Endodermal cell (in vitro differentiated cells): ENCODE results near the gene ROR2. TPM values are rescaled to one million over a fixed set of nuclear protein-coding genes. Genes with fewer than 3 reads are reported as not detected.
A peak's percentile ranks its signal among the peaks of the same experiment; 100 is the strongest.

Experiments
- DNase-seq: peaks from one replicate; pipeline ENCODE4 v3.0.0-alpha.2; 2017
- H3K27ac ChIP-seq: 2 replicates; pipeline ENCODE4 v1.5.1; 2013; ENCODE audit warnings: mild to moderate bottlenecking, low read depth, low read length, moderate library complexity
- H3K27me3 ChIP-seq: 2 replicates; pipeline ENCODE4 v1.6.1; 2013; ENCODE audit warnings: mild to moderate bottlenecking, low read length, moderate library complexity; ENCODE audit not compliant: insufficient read depth, control insufficient read depth, poor library complexity, severe bottlenecking
- H3K36me3 ChIP-seq: 2 replicates; pipeline ENCODE4 v1.7.0; 2013; ENCODE audit warnings: mild to moderate bottlenecking, low read length, moderate library complexity; ENCODE audit not compliant: control insufficient read depth, insufficient read depth
- H3K4me1 ChIP-seq: one replicate; pipeline ENCODE4 v1.7.0; 2013; ENCODE audit warnings: low read length; ENCODE audit not compliant: control insufficient read depth, insufficient read depth
- H3K4me3 ChIP-seq: 2 replicates; pipeline ENCODE4 v1.5.1; 2013; ENCODE audit warnings: mild to moderate bottlenecking, low read length, moderate library complexity
- H3K9ac ChIP-seq: 2 replicates; pipeline ENCODE4 v1.6.1; 2013; ENCODE audit warnings: mild to moderate bottlenecking, low read length, moderate library complexity; ENCODE audit not compliant: poor library complexity, severe bottlenecking; ENCODE audit errors: extremely low read depth
- H3K9me3 ChIP-seq: 2 replicates; pipeline ENCODE4 v1.6.1; 2013; ENCODE audit warnings: mild to moderate bottlenecking, low read length, moderate library complexity; ENCODE audit not compliant: control insufficient read depth
- H3K27ac Mint-ChIP-seq: 2 replicates; pipeline ENCODE4 v1.8.0; 2020; ENCODE audit warnings: mixed read lengths
- H3K27me3 Mint-ChIP-seq: 2 replicates; pipeline ENCODE4 v1.8.0; 2021; ENCODE audit warnings: mild to moderate bottlenecking, mixed read lengths; ENCODE audit not compliant: insufficient read depth
- H3K36me3 Mint-ChIP-seq: 2 replicates; pipeline ENCODE4 v1.8.0; 2020; ENCODE audit warnings: low read depth, mixed read lengths
- H3K4me1 Mint-ChIP-seq: 2 replicates; pipeline ENCODE4 v1.8.0; 2020; ENCODE audit warnings: mixed read lengths
- H3K4me3 Mint-ChIP-seq: 2 replicates; pipeline ENCODE4 v1.8.0; 2020; ENCODE audit warnings: mild to moderate bottlenecking, moderate library complexity, mixed read lengths
- H3K9me3 Mint-ChIP-seq: 2 replicates; pipeline ENCODE4 v1.8.0; 2020; ENCODE audit warnings: mild to moderate bottlenecking, mixed read lengths
- CTCF ChIP-seq: fragments of 200-600 bp; sonication (generic); conservative IDR thresholded peaks from 2 replicates; pipeline ENCODE4 v1.5.0; 2021; ENCODE audit warnings: antibody characterized with exemption, mild to moderate bottlenecking
- WGBS, 2 experiments: methylation state at CpG; one replicate each; pipeline versions ENCODE4 v1.1.5 to v1.1.7; 2013; ENCODE audit warnings: missing lambda C conversion rate in 2 of 2, mixed read lengths in 1 of 2; ENCODE audit not compliant: insufficient coverage in 1 of 2, insufficient read length in 1 of 2; 5-methylcytosine and 5-hydroxymethylcytosine counted together
- total RNA-seq, 2 donors: library from RNA; stranded (reverse); fragmentation: NEBNext Ultra II Directional in 1 of 2; extraction: Animal tissue kit (Norgen Biotek cat#: 25700) in 1 of 2; gene quantifications; 2 replicates in 1 of 2; 3 replicates in 1 of 2; pipeline ENCODE4 v1.2.1, GENCODE V29; 2021

ROR2 gene
- total RNA-seq, 2 donors from 2014 or later, result 104 to 160 TPM

- DNase-seq, result peak; percentile 81
- Histone ChIP-seq H3K4me3 (peak overlapping the region; percentile 48), H3K27me3 (no peaks in the 10 kb centered on the region), H3K9ac (peak overlapping the region; percentile 58), H3K27ac (peak overlapping the region; percentile 88), H3K9me3 (no peaks in the 10 kb centered on the region), H3K4me1 (peaks cover 62% of the 10 kb centered on the region), H3K36me3 (peaks cover 65% of the 10 kb centered on the region)
- Mint-ChIP-seq H3K9me3 (no peaks in the 10 kb centered on the region), H3K27ac (peak overlapping the region; percentile 95), H3K36me3 (peaks cover 34% of the 10 kb centered on the region), H3K27me3 (peaks cover 4% of the 10 kb centered on the region), H3K4me3 (peak overlapping the region; percentile 37), H3K4me1 (peaks cover 80% of the 10 kb centered on the region)
- 25 to 36% methylated on average over 5 to 12 of the region's 12 CpGs for WGBS, 2 experiments
- TF ChIP-seq CTCF, result no peak
Observed at GRCh38 chr9:91884696-91885687, 65.0 kb downstream of the ROR2 start.

- peak overlapping the region; percentile 37 for H3K4me3 Mint-ChIP-seq
- H3K27me3 Mint-ChIP-seq, result peaks cover 4% of the 10 kb centered on the region
- H3K9ac ChIP-seq, result no peak overlapping the region
- H3K27me3 ChIP-seq, result no peaks in the 10 kb centered on the region
- H3K27ac ChIP-seq, result no peak overlapping the region
- H3K4me3 ChIP-seq, result peak overlapping the region; percentile 48
- H3K36me3 ChIP-seq, result peaks cover 65% of the 10 kb centered on the region
- peak; percentile 36 for DNase-seq
- peaks cover 40% of the 10 kb centered on the region for H3K36me3 Mint-ChIP-seq
- TF ChIP-seq CTCF, result no peak
- 56% methylated on average over 1 of the region's 1 CpG; no CpG with 5 or more reads in 1 of the 2 experiments for WGBS, 2 experiments
- H3K9me3 Mint-ChIP-seq, result no peaks in the 10 kb centered on the region
- peaks cover 59% of the 10 kb centered on the region for H3K4me1 ChIP-seq
- no peaks in the 10 kb centered on the region for H3K9me3 ChIP-seq
- H3K4me1 Mint-ChIP-seq, result peaks cover 72% of the 10 kb centered on the region
- H3K27ac Mint-ChIP-seq, result no peak overlapping the region
Observed at GRCh38 chr9:91884153-91884552, 65.9 kb downstream of the ROR2 start.

DNA sequence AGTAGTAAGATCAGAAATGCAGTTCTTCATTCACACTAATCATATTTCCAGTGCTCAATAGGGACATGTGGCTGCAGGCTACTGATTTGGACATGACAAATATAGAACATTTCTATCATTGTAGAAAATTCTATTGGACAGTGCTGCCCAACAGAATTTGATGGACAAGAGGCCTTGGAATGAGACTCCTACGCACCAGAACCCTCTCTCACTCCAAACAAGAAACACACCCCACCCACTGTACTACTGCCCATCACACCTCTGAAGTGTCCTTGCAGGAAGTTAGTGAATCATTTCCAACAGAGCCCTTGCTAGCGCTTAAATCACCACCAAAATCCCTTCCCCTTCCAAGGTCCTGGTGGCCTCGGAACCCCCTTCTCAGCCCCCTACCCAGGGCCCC lies 66.5 kb downstream of the ROR2 start:
- Histone ChIP-seq H3K27me3 (no peaks in the 10 kb centered on the region), H3K36me3 (peaks cover 63% of the 10 kb centered on the region), H3K4me1 (peaks cover 55% of the 10 kb centered on the region), H3K9ac (no peak overlapping the region), H3K9me3 (no peaks in the 10 kb centered on the region), H3K4me3 (peak overlapping the region; percentile 48), H3K27ac (no peak overlapping the region)
- Mint-ChIP-seq H3K27me3 (peaks cover 4% of the 10 kb centered on the region), H3K4me1 (peaks cover 65% of the 10 kb centered on the region), H3K27ac (peak overlapping the region; percentile 42), H3K4me3 (peak overlapping the region; percentile 29), H3K9me3 (no peaks in the 10 kb centered on the region), H3K36me3 (peaks cover 46% of the 10 kb centered on the region)
- no peak for TF ChIP-seq CTCF
- DNase-seq, result no peak
- 90 to 100% methylated on average over 1 to 3 of the region's 3 CpGs for WGBS, 2 experiments
